Kidney (tissue), 14 donors: Measurements from ENCODE around the gene LRRC8E. TPM values are rescaled to one million over a fixed set of nuclear protein-coding genes. Genes with fewer than 3 reads are reported as not detected.

Experiments
- DNase-seq, 5 donors: peaks; one replicate each; pipeline ENCODE4 v3.0.0-alpha.2; 2013 to 2020
- FAIRE-seq: peaks from 2 replicates; lab custom pipeline; 2012; peaks lifted over from hg19 to GRCh38; lab: Jason Lieb, UNC
- H3K27ac ChIP-seq, 2 donors: one replicate each; pipeline ENCODE4 v1.7.0; 2013; ENCODE audit warnings: low read depth in 2 of 2, low read length in 2 of 2, inconsistent platforms in 1 of 2
- H3K27me3 ChIP-seq: one replicate; pipeline ENCODE4 v1.7.1; 2013; ENCODE audit warnings: low read length, inconsistent platforms; ENCODE audit not compliant: control insufficient read depth, insufficient read depth
- H3K36me3 ChIP-seq, 3 donors: one replicate each; pipeline versions ENCODE4 v1.7.0 to v1.7.1; 2013; ENCODE audit warnings: low read length in 3 of 3, control low read depth in 1 of 3, inconsistent platforms in 1 of 3; ENCODE audit not compliant: insufficient read depth in 3 of 3, control insufficient read depth in 2 of 3
- H3K4me1 ChIP-seq, 3 donors: one replicate each; pipeline versions ENCODE4 v1.7.0 to v1.7.1; 2013; ENCODE audit warnings: low read length in 3 of 3, inconsistent platforms in 1 of 3, low read depth in 1 of 3; ENCODE audit not compliant: control insufficient read depth in 2 of 3, insufficient read depth in 2 of 3
- H3K4me3 ChIP-seq, 3 donors: one replicate each; pipeline versions ENCODE4 v1.7.0 to v1.8.1; 2013; ENCODE audit warnings: low read length in 3 of 3, control low read depth in 1 of 3, inconsistent platforms in 1 of 3
- H3K9ac ChIP-seq, 3 donors: one replicate each; pipeline versions ENCODE4 v1.7.0 to v1.7.1; 2013; ENCODE audit warnings: low read length in 3 of 3, control low read depth in 1 of 3, inconsistent platforms in 1 of 3
- H3K9me3 ChIP-seq, 3 donors: one replicate each; pipeline versions ENCODE4 v1.7.0 to v1.7.1; 2013; ENCODE audit warnings: low read length in 3 of 3, control low read depth in 1 of 3, inconsistent platforms in 1 of 3; ENCODE audit not compliant: control insufficient read depth in 2 of 3, insufficient read depth in 1 of 3
- intact Hi-C: fragments of 100-400 bp; cut with DNase I; formaldehyde crosslinking; loops from one replicate; pipeline ENCODE4 v1.11.1; 2022
- polyA plus RNA-seq: library from polyadenylated mRNA; stranded (reverse); fragments of 350-450 nt; fragmentation: Illumina TruSeq; extraction: RNeasy Lipid Tissue Mini Kit (QIAGEN cat#74804); gene quantifications from one replicate; pipeline ENCODE4 v1.2.3, GENCODE V29; 2014; ENCODE audit warnings: low read depth, low replicate concordance; ENCODE audit not compliant: insufficient read depth
- total RNA-seq: library from RNA; stranded (reverse); fragmentation: NEBNext Ultra II Directional; extraction: Animal tissue kit (Norgen Biotek cat#: 25700); gene quantifications from one replicate; pipeline ENCODE4 v1.2.1, GENCODE V29; 2021
- TF ChIP-seq, protein P1 (sequence below): IDR thresholded peaks from 3 replicates; pipeline ENCODE4 v1.5.1; 2012; ENCODE audit warnings: mild to moderate bottlenecking, moderate library complexity, borderline replicate concordance; ENCODE audit not compliant: insufficient read depth; ENCODE audit errors: extremely low read depth
- donor health status: control.
- donor health status: control.
- donor health status: control.
- donor health status: control.
- donor health status: control.
- donor health status: DM: yes; HTN: yes; CAD: no.
- donor health status: Normal renal cell carcinoma (clear cell type).

Gene LRRC8E
- total and polyA plus RNA-seq, 2 donors from 2014 or later, result 2.2 to 9.1 TPM

GRCh38 chr19:7868326-7868670 lies 20.0 kb upstream of the LRRC8E start:
- peak in 1 of 5 donors; percentile 80 for DNase-seq
- H3K9ac ChIP-seq, result no peak overlapping the region
- H3K4me3 ChIP-seq, result no peak overlapping the region
- peaks cover 3% of the 10 kb centered on the region for H3K27me3 ChIP-seq
- H3K36me3 ChIP-seq, result no peaks in the 10 kb centered on the region
- FAIRE-seq, result no peak
- TF ChIP-seq, protein P1, sequence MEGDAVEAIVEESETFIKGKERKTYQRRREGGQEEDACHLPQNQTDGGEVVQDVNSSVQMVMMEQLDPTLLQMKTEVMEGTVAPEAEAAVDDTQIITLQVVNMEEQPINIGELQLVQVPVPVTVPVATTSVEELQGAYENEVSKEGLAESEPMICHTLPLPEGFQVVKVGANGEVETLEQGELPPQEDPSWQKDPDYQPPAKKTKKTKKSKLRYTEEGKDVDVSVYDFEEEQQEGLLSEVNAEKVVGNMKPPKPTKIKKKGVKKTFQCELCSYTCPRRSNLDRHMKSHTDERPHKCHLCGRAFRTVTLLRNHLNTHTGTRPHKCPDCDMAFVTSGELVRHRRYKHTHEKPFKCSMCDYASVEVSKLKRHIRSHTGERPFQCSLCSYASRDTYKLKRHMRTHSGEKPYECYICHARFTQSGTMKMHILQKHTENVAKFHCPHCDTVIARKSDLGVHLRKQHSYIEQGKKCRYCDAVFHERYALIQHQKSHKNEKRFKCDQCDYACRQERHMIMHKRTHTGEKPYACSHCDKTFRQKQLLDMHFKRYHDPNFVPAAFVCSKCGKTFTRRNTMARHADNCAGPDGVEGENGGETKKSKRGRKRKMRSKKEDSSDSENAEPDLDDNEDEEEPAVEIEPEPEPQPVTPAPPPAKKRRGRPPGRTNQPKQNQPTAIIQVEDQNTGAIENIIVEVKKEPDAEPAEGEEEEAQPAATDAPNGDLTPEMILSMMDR, result no peak
- intact Hi-C loops, result no loop called here
- no peaks in the 10 kb centered on the region for H3K9me3 ChIP-seq
- H3K4me1 ChIP-seq, result peaks cover 0 to 8% (median 3%) of the 10 kb centered on the region in 3 donors
- no peak overlapping the region for H3K27ac ChIP-seq

DNA sequence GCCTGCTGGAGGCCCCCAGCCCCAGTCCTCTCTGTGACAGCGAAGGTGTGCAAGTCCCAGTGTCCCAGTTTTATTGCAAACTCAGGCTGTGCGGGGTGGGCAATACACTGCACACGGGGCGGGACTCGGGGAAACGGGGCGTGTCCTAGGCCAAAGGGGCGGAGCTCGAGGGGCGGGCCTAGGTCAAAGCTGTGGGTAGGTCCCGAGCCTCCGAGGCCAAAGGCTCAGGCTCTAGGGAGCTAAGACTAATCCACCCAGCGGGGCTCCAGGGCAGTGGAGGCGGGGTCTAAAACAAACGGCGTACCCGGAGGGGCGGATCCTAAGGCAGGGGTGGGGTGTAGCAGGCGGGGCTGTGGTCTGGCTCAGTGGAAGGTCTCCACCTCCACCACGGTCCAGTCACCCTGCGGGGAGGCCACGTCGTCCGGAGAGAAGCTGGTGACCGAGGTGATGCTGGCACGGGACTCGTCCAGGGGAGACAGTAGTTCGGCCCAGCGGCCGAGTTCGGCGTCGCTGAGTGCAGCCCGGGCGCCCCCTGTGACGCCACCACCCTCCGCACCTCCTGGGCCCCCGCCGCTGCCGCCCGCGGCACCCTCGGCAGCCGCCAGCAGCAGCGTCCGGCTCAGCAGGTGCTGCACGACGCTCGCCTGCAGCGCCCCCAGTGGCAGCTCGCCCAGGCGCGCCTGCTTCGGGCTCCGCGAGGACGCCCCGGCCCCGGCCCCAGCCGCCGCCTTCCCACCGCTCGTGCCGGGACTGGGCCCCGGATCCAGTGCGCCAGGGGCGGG lies 19.4 kb upstream of the LRRC8E start:
- no peaks in the 10 kb centered on the region for H3K9me3 ChIP-seq
- H3K4me1 ChIP-seq, result peaks cover 0 to 8% (median 3%) of the 10 kb centered on the region in 3 donors
- H3K4me3 ChIP-seq, result peak overlapping the region in 1 of 3 donors; percentile 43
- peak overlapping the region in 1 of 2 donors; percentile 71 for H3K27ac ChIP-seq
- FAIRE-seq, result no peak
- intact Hi-C loops, result no loop called here
- no peak overlapping the region for H3K9ac ChIP-seq
- TF ChIP-seq, protein P1, result peak; percentile 81
- H3K27me3 ChIP-seq, result peaks cover 3% of the 10 kb centered on the region
- DNase-seq, result peak; percentile 83 to 92 (median 92)
- no peaks in the 10 kb centered on the region for H3K36me3 ChIP-seq

- intact Hi-C loops, result no loop called here
- peak overlapping the region in 1 of 2 donors; percentile 71 for H3K27ac ChIP-seq
- H3K9ac ChIP-seq, result no peak overlapping the region
- H3K36me3 ChIP-seq, result no peaks in the 10 kb centered on the region
- TF ChIP-seq, protein P1, result no peak
- no peaks in the 10 kb centered on the region for H3K9me3 ChIP-seq
- DNase-seq (peak; percentile 66 to 91 (median 79)), FAIRE-seq (no peak)
- H3K27me3 ChIP-seq, result peaks cover 3% of the 10 kb centered on the region
- H3K4me3 ChIP-seq, result peak overlapping the region in 1 of 3 donors; percentile 43
- peaks cover 0 to 8% (median 3%) of the 10 kb centered on the region in 3 donors for H3K4me1 ChIP-seq
Observed at GRCh38 chr19:7869453-7869909, 18.8 kb upstream of the LRRC8E start.
